ENCODE results near the gene INPP5A. TPM values are rescaled to one million over a fixed set of nuclear protein-coding genes. Genes with fewer than 3 reads are reported as not detected.
A peak's percentile ranks its signal among the peaks of the same experiment; 100 is the strongest.

Gene INPP5A
- total and polyA plus RNA-seq, 2 of the 13 experiments (the other 11 are each of a cell fraction or from before 2014, with no cell fraction given) = 17.5 to 37.9 TPM

GRCh38 chr10:132518572-132519381, 18.8 kb upstream of the INPP5A start (continued):
- TF ChIP-seq JUNB (CRISPR knock-in tag; IDR thresholded peaks at IDR 0.05; ENCODE audit: borderline replicate concordance) (no peak), ZNF619 (CRISPR knock-in tag; IDR thresholded peaks at IDR 0.05) (no peak), ZNF740 (CRISPR knock-in tag; IDR thresholded peaks at IDR 0.05) (no peak), ZNF710 (CRISPR knock-in tag; IDR thresholded peaks at IDR 0.05; ENCODE audit: borderline replicate concordance) (0 out of 2 replicates have a peak, but pooled peaks have one; percentile 25), ZNF709 (CRISPR knock-in tag; IDR thresholded peaks at IDR 0.05) (no peak; the same call in 1 of the 2 replicates), KMT2B (CRISPR knock-in tag; IDR thresholded peaks at IDR 0.05) (no peak), ZXDC (CRISPR knock-in tag; IDR thresholded peaks at IDR 0.05) (0 out of 2 replicates have a peak, but pooled peaks have one; percentile 62), ZSCAN29 (CRISPR knock-in tag; conservative IDR thresholded peaks at IDR 0.05) (no peak), ZNF547 (CRISPR knock-in tag; IDR thresholded peaks at IDR 0.05) (no peak), SCMH1 (CRISPR knock-in tag; IDR thresholded peaks at IDR 0.05; ENCODE audit: borderline replicate concordance) (no peak), ZNF30 (CRISPR knock-in tag; IDR thresholded peaks at IDR 0.05) (no peak), MLX (CRISPR knock-in tag; IDR thresholded peaks at IDR 0.05) (no peak), HMGA1 (CRISPR knock-in tag; conservative IDR thresholded peaks at IDR 0.05) (no peak), MED1 (CRISPR knock-in tag; IDR thresholded peaks at IDR 0.05) (peak; percentile 37), RELA (CRISPR knock-in tag; IDR thresholded peaks at IDR 0.05) (no peak), ZNF576 (CRISPR knock-in tag; IDR thresholded peaks at IDR 0.05) (no peak), TCF12 (IDR thresholded peaks at IDR 0.05) (no peak), TCF12 (CRISPR knock-in tag; IDR thresholded peaks at IDR 0.05) (no peak), RBFOX2 (IDR thresholded peaks at IDR 0.05; ENCODE audit: low read depth, low read length) (peak; percentile 29; the same call in 1 of the 2 replicates), ZSCAN25 (CRISPR knock-in tag; IDR thresholded peaks at IDR 0.05) (no peak), POLR2A (IDR thresholded peaks at IDR 0.05; ENCODE audit: insufficient read depth in 1 of 2, low read depth in 2 of 2, low read length in 2 of 2) (peak in 1 of 2 experiments; percentile 56; a peak in 1 of 4 replicates), ZNF431 (CRISPR knock-in tag; IDR thresholded peaks at IDR 0.05; ENCODE audit: borderline replicate concordance, low read depth) (no peak), FOXO1 (CRISPR knock-in tag; IDR thresholded peaks at IDR 0.05) (no peak), PAWR (CRISPR knock-in tag; IDR thresholded peaks at IDR 0.05; ENCODE audit: borderline replicate concordance) (no peak), HOXA5 (CRISPR knock-in tag; IDR thresholded peaks at IDR 0.05) (0 out of 2 replicates have a peak, but pooled peaks have one; percentile 37), ETV5 (CRISPR knock-in tag; IDR thresholded peaks at IDR 0.05; ENCODE audit: borderline replicate concordance) (no peak)

Data from HepG2 (cell line).